IPS DF 6.9 (cell line): Measurements from ENCODE around the gene VAV2.

ENCODE experiments used
- DNase-seq: peaks from one replicate; pipeline ENCODE4 v3.0.0-alpha.2; 2013; ENCODE audit warnings: low read depth, low spot score
- H3K27ac ChIP-seq: one replicate; pipeline ENCODE4 v1.5.1; 2013; ENCODE audit warnings: low read length, control low read depth
- H3K27me3 ChIP-seq: 2 replicates; pipeline ENCODE4 v1.6.1; 2013; ENCODE audit warnings: mild to moderate bottlenecking, low read length; ENCODE audit not compliant: control insufficient read depth, insufficient read depth
- H3K36me3 ChIP-seq: 2 replicates; pipeline ENCODE4 v1.6.1; 2013; ENCODE audit warnings: low read length; ENCODE audit not compliant: control insufficient read depth, insufficient read depth
- H3K4me1 ChIP-seq: 2 replicates; pipeline ENCODE4 v1.6.1; 2013; ENCODE audit warnings: low read length; ENCODE audit not compliant: control insufficient read depth, insufficient read depth
- H3K4me3 ChIP-seq: 2 replicates; pipeline ENCODE4 v1.5.1; 2013; ENCODE audit warnings: mild to moderate bottlenecking, low read length
- H3K9me3 ChIP-seq: 2 replicates; pipeline ENCODE4 v1.6.1; 2013; ENCODE audit warnings: low read length, inconsistent platforms; ENCODE audit not compliant: control insufficient read depth, insufficient read depth
- WGBS: extraction: QIAGEN DNeasy Blood & Tissue Kit; methylation state at CpG from one replicate; pipeline ENCODE4 v1.1.7; 2013; ENCODE audit warnings: mixed read lengths, missing lambda C conversion rate; ENCODE audit not compliant: insufficient read length, insufficient coverage; 5-methylcytosine and 5-hydroxymethylcytosine counted together

VAV2 gene

GRCh38 chr9:133987946-133988665 lies 4.0 kb downstream of the VAV2 start:
- Histone ChIP-seq H3K4me1 (peaks cover 4% of the 10 kb centered on the region), H3K9me3 (no peaks in the 10 kb centered on the region), H3K4me3 (no peak overlapping the region), H3K36me3 (no peaks in the 10 kb centered on the region; the same call in 1 of the 2 replicates), H3K27ac (no peak overlapping the region), H3K27me3 (no peaks in the 10 kb centered on the region)
- no CpG with 5 or more reads among the region's 16 CpGs for WGBS
- no peak for DNase-seq

GRCh38 chr9:133987446-133987788 lies 4.7 kb downstream of the VAV2 start:
- Histone ChIP-seq H3K4me3 (no peak overlapping the region), H3K36me3 (no peaks in the 10 kb centered on the region; the same call in 1 of the 2 replicates), H3K27me3 (no peaks in the 10 kb centered on the region), H3K27ac (no peak overlapping the region), H3K4me1 (peaks cover 4% of the 10 kb centered on the region), H3K9me3 (no peaks in the 10 kb centered on the region)
- no peak for DNase-seq
- WGBS: no CpG with 5 or more reads among the region's 14 CpGs

GRCh38 chr9:133986774-133987445 lies 5.2 kb downstream of the VAV2 start:
- Histone ChIP-seq H3K36me3 (no peaks in the 10 kb centered on the region; the same call in 1 of the 2 replicates), H3K27me3 (no peaks in the 10 kb centered on the region), H3K4me3 (no peak overlapping the region), H3K27ac (no peak overlapping the region), H3K9me3 (no peaks in the 10 kb centered on the region), H3K4me1 (peaks cover 4% of the 10 kb centered on the region)
- DNase-seq: no peak
- WGBS: no CpG with 5 or more reads among the region's 13 CpGs

GRCh38 chr9:133986061-133986460 lies 6.1 kb downstream of the VAV2 start:
- no peak overlapping the region for H3K4me3 ChIP-seq
- H3K9me3 ChIP-seq: no peaks in the 10 kb centered on the region
- no CpG with 5 or more reads among the region's 6 CpGs for WGBS
- H3K27ac ChIP-seq: no peak overlapping the region
- no peaks in the 10 kb centered on the region; the same call in 1 of the 2 replicates for H3K36me3 ChIP-seq
- DNase-seq: no peak
- H3K27me3 ChIP-seq: no peaks in the 10 kb centered on the region
- H3K4me1 ChIP-seq: peaks cover 4% of the 10 kb centered on the region

GRCh38 chr9:133982971-133983720 lies 9.0 kb downstream of the VAV2 start:
- Histone ChIP-seq H3K36me3 (no peaks in the 10 kb centered on the region; the same call in 1 of the 2 replicates), H3K4me1 (no peaks in the 10 kb centered on the region; the same call in 1 of the 2 replicates), H3K9me3 (no peaks in the 10 kb centered on the region), H3K27me3 (no peaks in the 10 kb centered on the region), H3K4me3 (no peak overlapping the region), H3K27ac (no peak overlapping the region)
- no CpG with 5 or more reads among the region's 25 CpGs for WGBS
- no peak for DNase-seq

GRCh38 chr9:133981958-133982681 lies 10.0 kb downstream of the VAV2 start:
- Histone ChIP-seq H3K9me3 (no peaks in the 10 kb centered on the region), H3K4me3 (no peak overlapping the region), H3K36me3 (peaks cover 2% of the 10 kb centered on the region; the same call in 1 of the 2 replicates), H3K4me1 (no peaks in the 10 kb centered on the region; the same call in 1 of the 2 replicates), H3K27ac (no peak overlapping the region), H3K27me3 (no peaks in the 10 kb centered on the region)
- no CpG with 5 or more reads among the region's 28 CpGs for WGBS
- DNase-seq: no peak

GRCh38 chr9:133981589-133981957 lies 10.6 kb downstream of the VAV2 start:
- DNase-seq: no peak
- no peaks in the 10 kb centered on the region for H3K27me3 ChIP-seq
- H3K36me3 ChIP-seq: peaks cover 2% of the 10 kb centered on the region; the same call in 1 of the 2 replicates
- H3K27ac ChIP-seq: no peak overlapping the region
- H3K9me3 ChIP-seq: no peaks in the 10 kb centered on the region
- no peak overlapping the region for H3K4me3 ChIP-seq
- H3K4me1 ChIP-seq: peaks cover 2% of the 10 kb centered on the region; the same call in 1 of the 2 replicates
- WGBS: no CpG with 5 or more reads among the region's 14 CpGs

GRCh38 chr9:133980864-133981588 lies 11.1 kb downstream of the VAV2 start:
- H3K27ac ChIP-seq: no peak overlapping the region
- H3K4me1 ChIP-seq: peaks cover 2% of the 10 kb centered on the region; the same call in 1 of the 2 replicates
- WGBS: no CpG with 5 or more reads among the region's 25 CpGs

GRCh38 chr9:133979921-133980863 lies 11.9 kb downstream of the VAV2 start:
- no peak for DNase-seq
- H3K4me3 ChIP-seq: no peak overlapping the region
- WGBS: no CpG with 5 or more reads among the region's 22 CpGs
- H3K27ac ChIP-seq: no peak overlapping the region
- H3K9me3 ChIP-seq: no peaks in the 10 kb centered on the region
- H3K27me3 ChIP-seq: no peaks in the 10 kb centered on the region
- H3K4me1 ChIP-seq: peaks cover 2% of the 10 kb centered on the region; the same call in 1 of the 2 replicates
- peaks cover 2% of the 10 kb centered on the region; the same call in 1 of the 2 replicates for H3K36me3 ChIP-seq

More at GRCh38 chr9:133980864-133981588, 11.1 kb downstream of the VAV2 start:
- H3K27me3 ChIP-seq: no peaks in the 10 kb centered on the region
- H3K9me3 ChIP-seq: no peaks in the 10 kb centered on the region
- no peak overlapping the region for H3K4me3 ChIP-seq
- no peak for DNase-seq
- H3K36me3 ChIP-seq: peaks cover 2% of the 10 kb centered on the region; the same call in 1 of the 2 replicates
